Measurements from ENCODE around the gene ZNRF3.
A peak's percentile ranks its signal among the peaks of the same experiment; 100 is the strongest.
"Not testable (repeated sequence)": the region's sequence is repeated elsewhere in the genome, so short reads cannot be mapped to it uniquely, and the experiment has no call there.

Gene ZNRF3

DNA sequence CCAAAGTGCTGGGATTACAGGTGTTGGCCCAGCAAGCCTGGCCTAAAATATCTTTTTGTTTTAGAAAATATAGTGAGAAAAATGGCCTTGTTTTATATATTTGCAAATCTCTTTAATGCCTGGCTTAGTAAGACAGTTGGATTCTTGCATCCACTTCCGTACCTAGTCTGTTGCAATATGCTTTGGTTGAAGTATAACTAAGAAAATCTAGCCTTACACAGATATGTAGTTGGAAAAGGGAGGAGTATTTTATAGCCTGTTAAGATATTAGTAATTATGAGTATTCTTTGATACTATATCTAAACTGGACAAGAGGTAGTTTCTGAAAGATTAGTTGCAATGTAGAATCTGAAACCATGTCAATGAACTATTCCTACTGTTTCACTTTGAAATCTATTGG is 65.1 kb downstream of the ZNRF3 start:
- no peak for TF ChIP-seq SPI1 (IDR thresholded peaks at IDR 0.05; ENCODE audit: low read depth, low read length)
- DNase-seq (ENCODE audit: insufficient read length, low spot score) (no peak), FAIRE-seq (no peak)

DNA sequence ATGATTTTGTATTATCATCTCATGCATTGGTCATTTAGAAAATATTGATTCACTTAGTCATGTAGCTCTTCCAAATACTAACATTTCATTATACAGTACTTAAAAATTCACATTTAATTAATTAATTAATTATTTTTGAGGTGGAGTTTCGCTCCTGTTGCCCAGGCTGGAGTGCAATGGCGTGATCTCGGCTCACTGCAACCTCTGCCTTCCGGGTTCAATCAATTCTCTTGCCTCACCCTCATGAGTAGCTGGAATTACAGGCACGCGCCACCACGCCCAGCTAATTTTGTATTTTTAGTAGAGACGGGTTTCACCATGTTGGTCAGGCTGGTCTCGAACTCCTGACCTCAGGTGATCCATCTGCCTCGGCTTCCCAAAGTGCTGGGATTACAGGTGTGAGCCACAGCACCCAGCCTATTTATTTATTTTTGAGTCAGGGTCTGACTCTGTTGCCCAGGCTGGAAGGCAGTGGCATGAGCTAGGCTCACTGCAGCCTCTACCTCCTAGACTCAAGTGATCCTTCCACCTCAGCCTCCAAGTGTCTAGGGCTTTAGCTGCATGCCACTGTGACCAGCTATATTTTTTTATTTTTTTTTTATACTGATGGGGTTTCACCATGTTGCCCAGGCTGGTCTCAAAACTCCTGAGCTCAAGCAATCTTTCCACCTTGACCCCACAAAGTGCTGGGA is 65.6 kb downstream of the ZNRF3 start:
- FAIRE-seq; DNase-seq (ENCODE audit: insufficient read length, low spot score): not testable (repeated sequence)

DNA sequence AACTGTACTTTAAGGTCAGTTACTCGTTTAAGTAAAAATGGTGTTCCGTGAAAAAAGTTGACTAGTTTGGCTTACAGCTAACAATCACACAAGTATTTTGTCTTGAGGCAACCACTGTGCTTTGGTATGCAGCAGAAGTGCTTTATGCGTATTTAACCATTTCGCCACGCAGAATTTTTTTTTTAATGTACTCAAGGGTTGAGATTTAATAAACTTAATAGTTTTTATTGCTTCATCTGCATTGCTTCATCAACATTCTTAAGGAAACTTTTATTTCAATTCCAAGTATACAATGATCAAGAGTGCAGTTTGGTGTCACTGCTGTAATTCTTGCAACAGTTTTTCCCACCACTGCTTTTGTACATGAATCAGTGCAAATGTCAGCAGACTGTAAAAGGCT is 66.4 kb downstream of the ZNRF3 start:
- no peak for FAIRE-seq
- no peak for DNase-seq (ENCODE audit: insufficient read length, low spot score)
- no peak for TF ChIP-seq SPI1 (IDR thresholded peaks at IDR 0.05; ENCODE audit: low read depth, low read length)

DNA sequence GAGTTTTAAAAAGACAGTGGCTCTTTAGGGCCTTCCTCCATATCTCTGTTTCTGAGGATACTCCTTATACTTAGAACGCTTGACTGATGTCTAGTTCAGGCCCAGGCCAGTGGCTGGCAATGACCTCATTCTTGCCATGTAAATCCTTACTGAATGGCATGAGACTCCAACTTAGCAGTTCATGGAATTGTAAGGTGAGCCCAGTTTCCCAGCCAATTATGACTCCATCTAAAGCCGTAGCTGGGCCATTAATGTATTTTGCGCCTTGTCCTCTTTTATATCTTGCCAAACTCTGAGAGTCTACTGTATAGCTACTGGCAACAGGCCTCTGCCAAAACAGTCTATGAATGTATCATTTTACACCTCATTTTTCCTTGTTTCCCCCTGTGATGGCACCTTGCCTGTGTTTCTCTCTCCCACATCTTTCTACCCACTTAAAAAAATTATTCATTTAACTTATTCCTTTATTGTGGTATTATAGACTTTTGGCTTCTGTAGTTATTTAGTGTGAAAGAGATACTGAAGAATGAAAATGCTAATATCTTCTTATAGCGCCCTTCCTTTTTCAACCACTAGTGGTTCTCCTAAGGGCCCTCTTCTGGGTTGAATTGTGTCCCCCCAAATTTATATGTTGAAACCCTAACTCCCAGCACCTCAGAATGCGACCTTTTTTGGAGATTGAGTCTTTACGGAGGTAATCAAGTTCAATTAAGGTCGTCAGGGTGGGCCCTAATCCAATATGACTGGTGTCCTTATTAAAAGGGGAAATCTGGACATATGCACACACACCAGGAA is 67.4 kb downstream of the ZNRF3 start:
- DNase-seq (ENCODE audit: insufficient read length, low spot score) (no peak), FAIRE-seq (no peak)
- no peak for TF ChIP-seq TAF1 (IDR thresholded peaks at IDR 0.05; ENCODE audit: low read depth, low read length)
- no peak for TF ChIP-seq POU2F2 (IDR thresholded peaks at IDR 0.05; ENCODE audit: low read depth, low read length)
- no peak for TF ChIP-seq POLR2AphosphoS5 (IDR thresholded peaks at IDR 0.05; ENCODE audit: low read depth, low read length)
- TF ChIP-seq POLR2A (IDR thresholded peaks at IDR 0.05; ENCODE audit: low read depth, low read length) = no peak
- TF ChIP-seq SPI1 (IDR thresholded peaks at IDR 0.05; ENCODE audit: low read depth, low read length) = no peak
- no peak for TF ChIP-seq PAX5 (IDR thresholded peaks at IDR 0.05; ENCODE audit: insufficient read depth, low read length, severe bottlenecking)

DNA sequence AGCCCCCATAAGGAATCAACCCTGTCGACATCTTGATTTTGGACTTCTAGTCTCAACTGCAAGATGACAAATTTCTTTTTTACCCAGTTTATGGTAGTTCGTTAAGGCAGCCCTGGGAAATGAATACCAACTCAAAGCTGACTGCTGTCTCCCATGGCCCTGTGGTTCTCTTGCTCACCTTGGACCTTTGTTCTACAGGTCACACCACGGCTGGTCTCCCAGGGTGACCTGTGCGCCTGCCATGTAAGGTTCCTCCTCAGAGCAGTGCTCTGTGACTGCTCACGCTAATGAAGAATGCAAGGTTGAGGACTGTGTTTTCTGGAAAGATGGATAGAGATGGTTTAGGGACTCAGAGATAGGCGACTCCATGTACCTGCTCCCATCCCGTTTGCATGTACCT is 68.2 kb downstream of the ZNRF3 start:
- DNase-seq (ENCODE audit: insufficient read length, low spot score) = no peak
- no peak for FAIRE-seq
- TF ChIP-seq SPI1 (IDR thresholded peaks at IDR 0.05; ENCODE audit: low read depth, low read length) = no peak

DNA sequence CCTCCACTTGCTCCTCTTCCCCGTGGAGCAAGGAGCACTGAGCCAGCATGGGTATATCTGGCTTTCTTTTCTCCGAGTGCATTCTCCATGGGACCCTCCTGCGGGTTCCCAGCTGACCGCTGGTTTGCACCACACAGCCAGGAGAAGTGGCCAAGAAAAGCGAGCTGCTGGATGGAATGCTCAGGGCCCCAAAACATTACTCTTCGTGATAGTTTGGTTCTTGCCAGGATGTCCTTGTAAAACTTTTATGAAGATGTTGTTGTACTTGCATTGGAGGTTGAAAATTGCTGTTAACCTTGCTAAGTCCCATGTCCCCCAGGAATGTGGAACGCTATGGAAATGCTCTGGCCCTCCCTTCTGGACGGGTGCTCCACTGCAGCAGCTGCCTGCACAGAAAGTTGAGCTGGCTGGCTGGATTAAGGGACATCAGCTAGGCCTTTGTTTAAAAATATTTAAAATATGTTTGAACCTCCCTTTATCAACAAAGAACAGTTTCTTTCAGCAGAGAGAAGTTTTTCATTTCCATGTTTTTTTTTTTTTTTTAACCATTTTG is 68.7 kb downstream of the ZNRF3 start:
- FAIRE-seq (no peak), DNase-seq (ENCODE audit: insufficient read length, low spot score) (no peak)
- no peak for TF ChIP-seq POLR2A (IDR thresholded peaks at IDR 0.05; ENCODE audit: low read depth, low read length)
- TF ChIP-seq SPI1 (IDR thresholded peaks at IDR 0.05; ENCODE audit: low read depth, low read length) = no peak
- TF ChIP-seq POLR2AphosphoS5 (IDR thresholded peaks at IDR 0.05; ENCODE audit: low read depth, low read length) = no peak
- TF ChIP-seq TAF1 (IDR thresholded peaks at IDR 0.05; ENCODE audit: low read depth, low read length) = no peak
- TF ChIP-seq PAX5 (IDR thresholded peaks at IDR 0.05; ENCODE audit: insufficient read depth, low read length, severe bottlenecking) = no peak
- TF ChIP-seq POU2F2 (IDR thresholded peaks at IDR 0.05; ENCODE audit: low read depth, low read length) = no peak

DNA sequence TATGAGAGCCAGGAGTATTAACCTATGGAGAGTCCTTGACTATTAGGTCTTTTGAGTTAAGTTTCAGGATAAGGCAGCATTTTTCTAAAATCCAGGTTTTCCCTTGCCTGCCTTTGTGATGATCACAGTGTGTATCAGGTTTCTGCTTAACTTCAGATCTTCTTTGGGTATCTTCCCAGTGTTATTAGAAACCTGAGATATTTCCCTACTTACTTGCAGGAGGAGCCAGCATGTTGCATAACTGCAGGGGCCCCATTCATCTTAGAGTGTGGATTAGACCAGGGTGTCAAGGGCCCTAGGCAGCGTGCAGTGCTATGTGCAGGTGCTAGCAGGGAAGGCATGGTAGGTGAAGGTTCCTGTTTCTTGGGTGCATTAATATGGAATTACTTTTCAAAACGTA is 69.5 kb downstream of the ZNRF3 start:
- no peak for TF ChIP-seq SPI1 (IDR thresholded peaks at IDR 0.05; ENCODE audit: low read depth, low read length)
- no peak for TF ChIP-seq PAX5 (IDR thresholded peaks at IDR 0.05; ENCODE audit: insufficient read depth, low read length, severe bottlenecking)
- TF ChIP-seq TAF1 (IDR thresholded peaks at IDR 0.05; ENCODE audit: low read depth, low read length) = no peak
- TF ChIP-seq POLR2AphosphoS5 (IDR thresholded peaks at IDR 0.05; ENCODE audit: low read depth, low read length) = no peak
- TF ChIP-seq POLR2A (IDR thresholded peaks at IDR 0.05; ENCODE audit: low read depth, low read length) = no peak
- FAIRE-seq (no peak), DNase-seq (ENCODE audit: insufficient read length, low spot score) (no peak)

DNA sequence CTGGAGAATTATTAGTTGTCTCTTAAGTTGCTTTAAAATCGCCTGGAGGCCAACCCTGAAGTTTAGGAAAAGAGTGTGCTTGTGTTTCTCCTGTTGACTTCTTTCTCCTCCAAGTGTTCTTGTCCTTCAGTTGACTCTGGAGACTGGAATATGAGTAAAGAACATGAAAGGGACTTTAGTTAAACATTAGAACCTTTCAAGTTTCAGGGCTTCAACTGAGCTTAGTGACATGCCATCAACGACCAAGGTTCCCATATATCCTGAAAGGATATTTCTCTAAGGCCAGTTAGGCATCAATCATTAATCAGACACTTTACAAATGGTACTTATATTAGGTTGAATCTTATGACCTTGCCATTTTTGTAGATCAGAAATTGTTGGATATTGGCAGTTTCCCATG is 70.0 kb downstream of the ZNRF3 start:
- no peak for DNase-seq (ENCODE audit: insufficient read length, low spot score)
- TF ChIP-seq POU2F2 (IDR thresholded peaks at IDR 0.05; ENCODE audit: low read depth, low read length) (no peak), POLR2AphosphoS5 (IDR thresholded peaks at IDR 0.05; ENCODE audit: low read depth, low read length) (no peak), SPI1 (IDR thresholded peaks at IDR 0.05; ENCODE audit: low read depth, low read length) (no peak), POLR2A (IDR thresholded peaks at IDR 0.05; ENCODE audit: low read depth, low read length) (no peak), TAF1 (IDR thresholded peaks at IDR 0.05; ENCODE audit: low read depth, low read length) (no peak), PAX5 (IDR thresholded peaks at IDR 0.05; ENCODE audit: insufficient read depth, low read length, severe bottlenecking) (no peak)
- no peak for FAIRE-seq

DNA sequence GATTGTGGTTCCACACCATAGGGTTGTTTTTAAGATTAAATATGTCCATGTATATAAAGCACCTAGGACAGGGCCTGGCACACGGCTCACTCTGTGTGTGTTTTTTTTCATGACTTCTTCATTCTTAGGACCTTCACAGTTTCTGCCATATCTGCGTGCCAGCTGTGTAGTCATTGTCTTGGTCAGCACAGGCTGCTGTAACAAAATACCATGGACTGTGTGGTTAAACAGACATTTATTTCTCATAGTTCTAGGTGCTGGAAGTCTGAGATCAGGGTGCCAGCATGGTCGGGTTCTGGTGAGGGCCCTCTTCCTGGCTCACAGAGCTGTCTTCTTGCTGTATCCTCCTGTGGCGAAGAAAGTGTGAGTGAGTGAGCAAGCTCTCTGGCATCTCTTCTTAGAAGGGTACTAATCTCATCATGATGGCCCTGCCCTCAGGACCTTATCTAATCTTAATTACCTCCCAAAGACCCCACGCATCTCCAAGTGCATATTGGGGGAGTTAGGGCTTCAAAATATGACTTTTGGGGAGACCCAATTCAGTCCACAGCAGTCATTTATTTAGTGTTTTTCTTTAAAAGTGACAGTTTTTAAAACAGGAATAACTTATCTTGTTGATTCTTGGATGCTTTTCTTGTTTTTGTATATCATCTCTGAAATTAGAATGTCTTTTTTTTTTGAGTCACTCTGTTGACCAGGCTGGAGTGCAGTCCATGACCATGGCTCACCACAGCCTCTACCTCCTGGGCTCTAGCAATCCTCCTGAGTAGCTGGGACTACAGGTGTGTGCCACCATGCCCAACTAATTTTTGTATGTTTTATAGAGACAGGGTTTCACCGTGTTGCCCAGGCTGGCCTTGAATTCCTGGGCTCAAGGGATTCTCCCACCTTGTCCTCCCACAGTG is 70.9 kb downstream of the ZNRF3 start:
- FAIRE-seq (no peak), DNase-seq (ENCODE audit: insufficient read length, low spot score) (no peak)
- no peak for TF ChIP-seq SPI1 (IDR thresholded peaks at IDR 0.05; ENCODE audit: low read depth, low read length)
- TF ChIP-seq TAF1 (IDR thresholded peaks at IDR 0.05; ENCODE audit: low read depth, low read length) = no peak
- TF ChIP-seq POU2F2 (IDR thresholded peaks at IDR 0.05; ENCODE audit: low read depth, low read length) = no peak
- TF ChIP-seq POLR2A (IDR thresholded peaks at IDR 0.05; ENCODE audit: low read depth, low read length) = no peak
- no peak for TF ChIP-seq POLR2AphosphoS5 (IDR thresholded peaks at IDR 0.05; ENCODE audit: low read depth, low read length)
- no peak for TF ChIP-seq PAX5 (IDR thresholded peaks at IDR 0.05; ENCODE audit: insufficient read depth, low read length, severe bottlenecking)

DNA sequence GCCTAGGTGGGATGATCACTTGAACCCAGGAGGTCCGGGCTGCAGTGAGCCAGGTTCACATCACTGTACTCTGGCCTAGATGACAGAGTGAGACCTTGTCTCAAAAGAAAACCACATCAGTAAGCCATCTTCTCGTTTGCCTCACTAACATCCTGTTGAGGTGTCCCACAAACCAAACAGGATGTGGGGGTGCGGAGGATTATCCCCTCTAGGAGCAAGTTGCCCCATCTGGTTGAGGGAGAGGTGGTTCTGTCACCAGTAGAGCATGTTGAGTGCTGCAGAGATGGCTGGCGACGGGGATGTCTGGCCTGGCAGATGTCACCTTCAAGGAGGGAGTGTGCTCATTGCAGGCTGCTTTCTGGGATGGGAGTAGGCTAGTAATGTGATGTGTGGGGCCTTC is 72.4 kb downstream of the ZNRF3 start:
- FAIRE-seq = peak; percentile 96
- peak; percentile 17 for DNase-seq (ENCODE audit: insufficient read length, low spot score)

More for the DNA sequence above, 72.4 kb downstream of the ZNRF3 start:
- TF ChIP-seq POU2F2 (IDR thresholded peaks at IDR 0.05; ENCODE audit: low read depth, low read length) (peak; percentile 59; the same call in 1 of the 2 replicates), POLR2A (IDR thresholded peaks at IDR 0.05; ENCODE audit: low read depth, low read length) (no peak)
